ENCODE results near the gene RDH13.
"Not testable (repeated sequence)": the region's sequence is repeated elsewhere in the genome, so short reads cannot be mapped to it uniquely, and the experiment has no call there.

RDH13 gene

DNA sequence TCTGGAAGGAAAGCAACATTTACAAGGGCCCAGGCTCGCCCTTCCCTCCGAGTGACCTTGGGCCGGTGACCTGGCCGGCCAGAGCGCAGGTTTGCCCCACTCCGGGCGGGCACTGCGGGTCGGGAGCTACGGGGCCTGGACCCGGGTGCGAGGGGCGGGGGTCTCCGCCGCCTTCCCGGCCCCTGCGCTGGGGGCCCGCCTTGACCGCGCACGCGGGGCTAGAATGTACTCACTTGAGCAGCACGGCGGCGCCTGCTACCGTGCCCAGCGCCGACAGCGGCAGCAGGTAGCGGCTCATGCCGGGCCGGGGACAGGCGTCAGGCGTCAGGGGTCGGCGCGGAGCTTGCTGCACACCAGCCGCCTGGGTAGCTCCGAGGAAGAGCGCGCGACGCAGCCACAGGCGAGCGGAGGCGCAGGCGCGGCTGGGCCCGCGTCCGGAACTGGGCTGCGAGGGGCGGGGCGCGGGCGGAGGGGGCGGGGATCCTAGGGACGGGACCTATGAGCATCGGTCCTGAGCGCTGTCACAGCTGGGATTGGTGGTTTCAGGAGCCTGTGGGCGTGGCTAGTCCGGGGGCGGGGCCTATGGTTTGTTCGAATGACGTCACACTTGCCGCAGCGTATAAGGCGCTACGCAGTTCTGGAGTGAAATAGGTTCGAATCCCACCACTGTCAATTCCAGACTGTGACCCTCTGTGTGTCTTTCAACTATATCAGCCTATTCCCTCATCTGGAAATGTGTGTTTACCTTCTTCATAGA, at the start of gene RDH13:
Gene RDH13, minus strand, starts transcription at position 414 of the 757 bp plus-strand sequence. Its CDS starts 116 bp downstream, at position 298.
- DNase-seq (ENCODE audit: low spot score) (peak; percentile 88), FAIRE-seq (no peak)

DNA sequence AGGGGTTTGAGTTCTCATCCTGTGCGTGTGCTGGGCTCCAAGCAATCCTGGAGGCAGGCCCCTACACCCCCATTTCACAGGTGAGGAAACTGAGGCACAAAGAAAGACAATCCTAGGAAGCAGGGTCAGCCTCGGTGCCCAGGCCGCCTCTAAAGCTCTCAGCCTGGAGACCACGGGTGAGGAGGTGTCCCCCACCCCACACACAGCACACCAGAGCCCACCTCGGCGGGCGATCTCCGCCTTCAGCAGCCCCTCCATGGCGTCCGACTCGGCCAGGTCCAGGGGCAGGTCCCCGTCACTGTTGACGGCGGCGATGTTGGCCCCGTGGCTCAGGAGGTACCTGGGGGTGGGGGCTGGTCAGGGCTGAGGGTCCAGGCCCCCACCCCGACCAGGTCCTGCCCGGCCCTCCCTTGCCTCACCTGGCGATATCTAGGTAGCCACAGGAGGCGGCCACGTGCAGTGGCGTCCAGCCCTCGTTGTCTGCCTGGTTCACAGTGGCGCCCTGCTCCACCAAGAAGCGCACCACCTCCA, 49.4 kb upstream of the RDH13 start:
- no peak for FAIRE-seq
- no peak for DNase-seq (ENCODE audit: low spot score)

DNA sequence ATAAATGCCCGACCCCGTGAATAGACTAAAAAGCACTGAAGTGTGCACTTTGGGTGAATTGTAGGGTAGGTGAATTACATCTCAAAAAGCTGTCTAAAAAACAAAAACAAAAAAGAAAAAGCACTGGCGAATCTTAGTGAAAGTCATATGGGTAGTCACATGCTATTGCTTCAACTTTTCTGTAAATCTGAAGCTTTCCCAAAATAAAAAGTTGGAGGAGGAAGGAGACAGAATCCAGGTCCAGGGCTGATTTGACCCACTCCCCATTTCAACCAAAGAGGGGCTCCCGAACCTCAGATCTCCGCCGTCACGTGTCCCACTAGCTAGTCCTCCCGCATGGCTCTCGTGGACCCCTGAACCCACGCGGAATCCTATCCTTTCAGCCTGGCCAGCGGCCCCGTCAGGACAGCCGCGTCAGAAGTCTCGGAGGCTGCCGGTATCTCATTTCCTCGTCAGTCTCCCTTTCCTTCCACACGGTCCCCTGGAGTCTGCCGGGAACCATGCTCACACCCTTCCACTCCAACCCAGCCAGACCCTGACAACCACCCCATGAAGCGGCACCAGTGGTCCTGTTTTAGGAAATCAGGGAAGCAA, 48.4 kb upstream of the RDH13 start:
- DNase-seq (ENCODE audit: low spot score) (no peak), FAIRE-seq (no peak)

DNA sequence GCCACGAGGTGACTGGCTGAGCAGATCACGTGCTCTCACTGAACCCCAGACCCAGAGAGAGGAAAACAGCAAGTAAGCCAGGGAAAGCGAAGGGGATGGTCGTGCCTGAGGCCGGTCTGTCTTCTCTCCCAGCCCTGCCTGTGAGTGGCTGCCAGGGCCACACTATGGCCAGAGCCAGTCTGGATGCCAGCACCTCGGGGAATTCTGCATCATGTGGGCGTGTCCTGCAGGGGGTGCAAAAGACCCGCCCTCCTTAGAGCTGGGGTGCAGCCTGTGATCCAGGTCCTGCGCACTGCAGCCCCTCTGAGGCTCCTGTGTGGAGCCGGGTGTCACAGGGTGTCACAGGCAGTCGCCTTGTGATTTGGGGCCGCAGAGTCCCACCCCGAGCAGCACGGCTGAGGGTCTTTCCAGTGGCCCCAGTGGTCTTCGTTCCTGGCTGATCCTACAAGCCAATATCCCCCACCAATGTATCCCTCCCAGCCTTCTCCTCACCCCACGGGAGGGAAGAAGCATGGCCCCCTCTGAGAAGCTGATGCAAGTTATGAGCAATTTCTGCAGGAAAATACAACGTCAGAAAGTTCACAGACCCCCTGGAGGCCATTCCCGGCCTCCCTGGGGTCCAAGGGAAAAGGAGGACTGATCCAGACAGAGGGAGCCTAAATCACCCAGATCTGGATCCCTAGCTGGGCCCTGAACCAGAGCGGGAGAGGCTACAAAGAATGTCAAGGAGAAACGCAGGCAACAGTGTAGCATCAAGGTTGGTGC, 46.8 kb upstream of the RDH13 start:
- FAIRE-seq (no peak), DNase-seq (ENCODE audit: low spot score) (no peak)

DNA sequence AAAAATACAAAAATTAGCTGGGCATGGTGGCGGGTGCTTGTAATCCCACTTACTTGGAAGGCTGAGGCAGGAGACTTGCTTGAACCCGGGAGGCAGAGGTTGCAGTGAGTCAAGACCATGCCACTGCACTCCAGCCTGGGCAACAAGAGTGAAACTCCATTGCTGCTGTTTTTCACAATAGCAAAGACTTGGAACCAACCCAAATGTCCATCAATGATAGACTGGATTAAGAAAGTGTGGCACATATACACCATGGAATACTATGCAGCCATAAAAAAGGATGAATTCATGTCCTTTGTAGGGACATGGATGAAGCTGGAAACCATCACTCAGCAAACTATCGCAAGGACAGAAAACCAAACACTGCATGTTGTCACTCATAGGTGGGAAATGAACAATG, 44.3 kb upstream of the RDH13 start:
- not testable (repeated sequence) for FAIRE-seq

GRCh38 chr19:55106591-55106990, 43.6 kb upstream of the RDH13 start:
- FAIRE-seq (no peak), DNase-seq (ENCODE audit: low spot score) (no peak)

More for the DNA sequence above, 44.3 kb upstream of the RDH13 start:
- DNase-seq (ENCODE audit: low spot score) = not testable (repeated sequence)

DNA sequence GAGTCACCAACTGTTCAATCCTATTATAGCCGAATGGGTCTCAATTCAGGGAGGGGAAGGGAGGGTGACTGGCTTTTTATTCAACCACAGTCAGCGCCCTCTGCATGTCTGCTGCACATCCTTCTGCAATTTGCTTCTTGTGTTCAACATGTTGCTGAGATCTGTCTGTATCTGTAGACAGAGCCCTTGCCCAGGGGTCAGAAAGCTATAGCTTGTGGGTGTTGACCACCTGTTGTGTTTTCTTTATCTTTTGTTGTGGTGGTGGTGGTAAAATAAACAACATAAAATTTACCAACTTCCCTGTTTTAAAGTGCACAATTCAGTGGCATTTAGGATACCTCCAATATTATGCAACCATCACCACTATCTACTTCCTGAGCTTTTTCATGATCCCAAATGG, 42.3 kb upstream of the RDH13 start:
- FAIRE-seq (no peak), DNase-seq (ENCODE audit: low spot score) (no peak)

- no peak for DNase-seq (ENCODE audit: low spot score)
- FAIRE-seq = no peak
Measured at GRCh38 chr19:55103190-55103589, 40.2 kb upstream of the RDH13 start.

DNA sequence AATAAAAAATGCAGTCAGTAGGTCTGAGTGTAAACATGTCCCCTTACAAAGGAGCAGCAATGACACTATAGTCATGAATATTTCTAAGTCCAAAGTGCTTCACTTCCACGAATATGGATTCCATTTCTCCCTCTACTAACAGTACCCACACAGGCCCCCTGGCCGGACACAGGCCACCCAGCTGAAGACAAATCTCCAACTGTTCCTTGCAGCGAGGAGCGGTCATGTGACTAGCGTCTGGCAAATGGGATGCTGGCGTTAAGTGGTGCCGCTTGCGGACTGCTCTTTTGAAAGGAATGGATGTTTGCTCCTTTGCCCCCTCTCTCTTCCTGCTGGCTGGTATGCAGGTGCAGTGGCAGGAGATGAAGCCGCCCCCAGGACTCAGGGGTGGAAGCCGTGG, 38.3 kb upstream of the RDH13 start:
- DNase-seq (ENCODE audit: low spot score) = no peak
- no peak for FAIRE-seq

GRCh38 chr19:55099557-55100506, 36.9 kb upstream of the RDH13 start:
- FAIRE-seq (no peak), DNase-seq (ENCODE audit: low spot score) (no peak)

DNA sequence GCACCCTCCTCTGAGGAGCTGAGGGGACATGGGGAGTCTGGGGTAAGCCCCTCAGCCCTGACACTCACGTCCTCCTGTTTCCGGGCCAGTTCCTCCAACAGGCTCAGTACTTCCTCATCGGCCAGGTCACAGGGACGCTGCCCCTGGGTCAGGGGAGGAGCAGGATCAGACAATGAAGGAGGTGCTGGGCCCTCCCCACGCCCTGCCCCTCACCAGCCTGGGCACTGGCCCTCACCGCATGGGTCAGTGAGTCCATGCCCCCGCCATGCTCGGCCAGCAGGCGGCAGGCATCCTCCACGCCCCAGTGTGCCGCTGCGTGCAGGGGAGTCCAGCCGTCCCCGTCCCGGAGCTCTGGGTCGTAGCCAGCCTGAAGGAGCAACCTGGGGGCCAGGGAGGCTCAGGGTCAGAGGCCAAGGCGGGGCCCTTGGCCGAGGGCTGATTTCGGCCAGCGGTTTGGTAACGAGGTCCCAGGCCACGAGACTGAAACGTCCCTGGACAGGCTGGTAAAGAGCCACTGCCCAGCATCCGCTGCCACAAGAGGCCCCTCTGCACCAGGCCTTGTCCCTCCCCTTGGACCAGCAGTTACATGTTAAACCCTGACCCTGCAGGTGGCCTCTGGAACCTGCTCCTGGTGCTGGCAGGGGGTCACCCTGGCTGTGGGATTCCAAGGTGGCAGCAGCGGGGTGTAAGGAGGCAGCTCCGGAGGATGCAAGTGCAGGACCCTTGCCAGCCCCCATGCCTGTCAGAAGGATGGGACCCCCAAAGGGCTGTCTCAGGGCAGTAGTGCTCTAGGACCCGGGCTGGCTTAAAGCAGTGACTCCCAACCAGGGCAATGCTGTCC, 36.0 kb upstream of the RDH13 start:
- no peak for FAIRE-seq
- no peak for DNase-seq (ENCODE audit: low spot score)

DNA sequence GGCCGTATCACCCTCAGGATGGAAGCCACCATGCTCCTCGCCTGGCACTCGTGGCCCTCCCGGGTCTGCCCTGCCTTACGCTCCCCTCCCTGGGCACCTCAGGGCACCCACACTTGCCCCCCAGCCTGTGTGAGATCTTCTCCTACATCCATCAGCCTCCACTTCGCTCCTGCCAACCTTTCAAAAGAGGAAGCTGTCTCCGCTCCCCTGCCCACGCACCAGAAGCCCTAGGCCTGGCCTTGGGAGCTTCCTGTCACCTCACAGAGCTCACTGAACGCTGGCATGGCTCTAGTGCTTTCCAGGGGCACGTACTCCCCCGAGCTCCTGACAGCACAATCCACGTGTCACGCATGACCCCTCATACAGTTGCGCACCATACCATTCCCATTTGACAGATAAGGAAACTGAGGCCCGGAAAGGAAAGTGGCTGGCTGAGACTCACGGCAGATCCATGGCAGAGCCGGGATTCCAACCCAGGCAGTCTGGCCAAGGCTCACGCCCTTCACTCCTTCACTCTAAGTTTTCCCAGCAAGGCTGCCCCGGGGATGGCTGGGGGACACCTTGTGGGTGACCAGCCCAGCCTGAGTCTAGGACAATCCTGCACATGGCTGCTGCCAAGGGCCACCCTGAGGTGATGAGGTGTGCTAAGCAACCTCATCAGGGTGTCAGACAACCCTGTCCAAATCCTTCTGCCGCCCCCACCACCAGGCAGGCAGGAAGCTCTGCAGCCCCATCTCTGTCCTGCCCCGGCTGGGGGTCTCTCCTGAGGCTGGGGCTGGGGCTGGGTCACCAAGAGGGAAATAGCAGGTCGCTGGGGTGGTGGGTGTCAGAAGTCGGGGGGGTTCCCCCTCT, 35.1 kb upstream of the RDH13 start:
- no peak for FAIRE-seq
- DNase-seq (ENCODE audit: low spot score) = no peak

GRCh38 chr19:55096061-55096701, 33.2 kb upstream of the RDH13 start:
- DNase-seq (ENCODE audit: low spot score) = no peak
- FAIRE-seq = no peak

GRCh38 chr19:55095260-55096060, 32.5 kb upstream of the RDH13 start:
- FAIRE-seq (no peak), DNase-seq (ENCODE audit: low spot score) (no peak)

- no peak for FAIRE-seq
- DNase-seq (ENCODE audit: low spot score) = no peak
Measured at GRCh38 chr19:55094456-55095259, 31.7 kb upstream of the RDH13 start.

- FAIRE-seq (no peak), DNase-seq (ENCODE audit: low spot score) (no peak)
Measured at GRCh38 chr19:55092423-55093318, 29.7 kb upstream of the RDH13 start.
